Measurements from ENCODE around the gene NTSR1. TPM values are rescaled to one million over a fixed set of nuclear protein-coding genes. Genes with fewer than 3 reads are reported as not detected.

The NTSR1 gene
- total RNA-seq, 1 experiment from 2014 or later, result 44.1 TPM

DNA sequence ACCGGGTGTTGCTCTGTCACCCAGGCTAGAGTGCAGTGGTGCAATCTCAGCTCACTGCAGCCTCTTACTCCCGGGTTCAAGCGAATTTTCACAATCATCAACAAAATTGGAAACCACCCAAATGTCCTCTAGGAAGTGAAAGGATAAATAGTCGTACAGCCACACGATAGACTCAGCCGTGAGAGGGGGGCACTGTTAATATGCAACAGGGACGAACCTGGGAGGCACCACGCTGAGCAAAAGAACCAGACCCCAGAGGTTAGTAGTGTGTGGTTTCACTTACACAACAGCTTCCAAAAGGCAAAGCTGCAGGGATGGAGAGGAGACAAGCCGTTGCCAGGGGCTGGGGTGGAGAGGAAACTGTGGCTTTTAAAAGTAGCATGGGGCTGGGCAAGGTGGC lies 30.1 kb upstream of the NTSR1 start:
- in situ Hi-C loops (cut with HindIII; ENCODE audit: low pct_unique_long_range_greater_than_20kb, low sequenced_read_pairs), result no loop called here
- H3K9me3 ChIP-seq (ENCODE audit: control insufficient read depth, insufficient read depth, low read depth, low read length), result peaks cover 9% of the 10 kb centered on the region; the same call in 1 of the 2 replicates

DNA sequence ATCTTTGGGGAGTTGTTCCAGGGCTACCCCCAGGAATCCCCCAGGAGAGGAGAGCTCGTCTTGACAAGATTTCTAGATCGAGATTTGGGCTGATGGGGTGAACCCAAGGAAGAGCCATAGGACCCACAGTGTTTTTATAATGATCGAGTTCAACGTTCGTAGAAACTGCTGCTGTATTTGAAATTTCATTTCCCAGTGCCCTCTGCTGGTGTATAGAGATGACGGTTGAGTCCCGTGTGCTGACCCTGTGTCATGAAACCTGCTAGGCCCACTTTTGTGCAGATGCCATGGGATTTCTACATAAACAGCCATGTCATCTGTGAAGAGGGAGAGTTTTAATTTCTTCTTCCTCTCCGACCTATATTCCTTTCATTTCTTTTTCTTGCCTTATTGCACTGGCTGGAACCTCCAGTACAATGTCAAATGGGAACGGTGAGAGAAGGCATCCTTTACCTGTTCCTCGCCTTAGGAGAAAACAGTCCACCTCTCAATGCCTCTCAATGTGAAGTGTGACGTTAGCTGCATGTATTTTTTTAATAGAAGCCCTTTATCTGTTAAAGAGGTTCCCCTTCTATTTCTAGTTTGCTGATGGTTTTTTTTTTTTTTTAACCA lies 28.6 kb upstream of the NTSR1 start:
- DNase-seq (ENCODE audit: low read depth, low spot score) (no peak), ATAC-seq (no peak)
- Histone ChIP-seq H3K36me3 (ENCODE audit: control insufficient read depth, insufficient read depth, low read length) (no peaks in the 10 kb centered on the region), H3K27ac (ENCODE audit: low read length) (no peak overlapping the region), H3K4me1 (ENCODE audit: control insufficient read depth, insufficient read depth, low read length) (peaks cover 12% of the 10 kb centered on the region), H3K27me3 (ENCODE audit: control insufficient read depth, insufficient read depth, low read length) (no peaks in the 10 kb centered on the region), H3K9me3 (ENCODE audit: control insufficient read depth, insufficient read depth, low read depth, low read length) (peaks cover 9% of the 10 kb centered on the region; the same call in 1 of the 2 replicates), H3K4me3 (ENCODE audit: low read depth in 2 of 2, low read length in 2 of 2) (no peak overlapping the region)
- ChIA-PET POLR2A (no interaction called here), CTCF (no interaction called here)
- BruUV-seq (replicated peaks), result no TSS peak
- intact Hi-C loops (cut with micrococcal nuclease; ENCODE audit: unreplicated experiment), result no loop called here
- TF ChIP-seq TCF7L2 (IDR thresholded peaks at IDR 0.05; ENCODE audit: low read depth, low read length), result no peak
- TF ChIP-seq SIN3A (IDR thresholded peaks at IDR 0.05; ENCODE audit: borderline replicate concordance, insufficient read depth, low read depth, low read length), result no peak
- TF ChIP-seq, protein P1, sequence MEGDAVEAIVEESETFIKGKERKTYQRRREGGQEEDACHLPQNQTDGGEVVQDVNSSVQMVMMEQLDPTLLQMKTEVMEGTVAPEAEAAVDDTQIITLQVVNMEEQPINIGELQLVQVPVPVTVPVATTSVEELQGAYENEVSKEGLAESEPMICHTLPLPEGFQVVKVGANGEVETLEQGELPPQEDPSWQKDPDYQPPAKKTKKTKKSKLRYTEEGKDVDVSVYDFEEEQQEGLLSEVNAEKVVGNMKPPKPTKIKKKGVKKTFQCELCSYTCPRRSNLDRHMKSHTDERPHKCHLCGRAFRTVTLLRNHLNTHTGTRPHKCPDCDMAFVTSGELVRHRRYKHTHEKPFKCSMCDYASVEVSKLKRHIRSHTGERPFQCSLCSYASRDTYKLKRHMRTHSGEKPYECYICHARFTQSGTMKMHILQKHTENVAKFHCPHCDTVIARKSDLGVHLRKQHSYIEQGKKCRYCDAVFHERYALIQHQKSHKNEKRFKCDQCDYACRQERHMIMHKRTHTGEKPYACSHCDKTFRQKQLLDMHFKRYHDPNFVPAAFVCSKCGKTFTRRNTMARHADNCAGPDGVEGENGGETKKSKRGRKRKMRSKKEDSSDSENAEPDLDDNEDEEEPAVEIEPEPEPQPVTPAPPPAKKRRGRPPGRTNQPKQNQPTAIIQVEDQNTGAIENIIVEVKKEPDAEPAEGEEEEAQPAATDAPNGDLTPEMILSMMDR (IDR thresholded peaks at IDR 0.05), result no peak
- no peak for TF ChIP-seq POLR2AphosphoS5 (IDR thresholded peaks at IDR 0.05; ENCODE audit: low read depth, low read length)
- TF ChIP-seq, protein P2, sequence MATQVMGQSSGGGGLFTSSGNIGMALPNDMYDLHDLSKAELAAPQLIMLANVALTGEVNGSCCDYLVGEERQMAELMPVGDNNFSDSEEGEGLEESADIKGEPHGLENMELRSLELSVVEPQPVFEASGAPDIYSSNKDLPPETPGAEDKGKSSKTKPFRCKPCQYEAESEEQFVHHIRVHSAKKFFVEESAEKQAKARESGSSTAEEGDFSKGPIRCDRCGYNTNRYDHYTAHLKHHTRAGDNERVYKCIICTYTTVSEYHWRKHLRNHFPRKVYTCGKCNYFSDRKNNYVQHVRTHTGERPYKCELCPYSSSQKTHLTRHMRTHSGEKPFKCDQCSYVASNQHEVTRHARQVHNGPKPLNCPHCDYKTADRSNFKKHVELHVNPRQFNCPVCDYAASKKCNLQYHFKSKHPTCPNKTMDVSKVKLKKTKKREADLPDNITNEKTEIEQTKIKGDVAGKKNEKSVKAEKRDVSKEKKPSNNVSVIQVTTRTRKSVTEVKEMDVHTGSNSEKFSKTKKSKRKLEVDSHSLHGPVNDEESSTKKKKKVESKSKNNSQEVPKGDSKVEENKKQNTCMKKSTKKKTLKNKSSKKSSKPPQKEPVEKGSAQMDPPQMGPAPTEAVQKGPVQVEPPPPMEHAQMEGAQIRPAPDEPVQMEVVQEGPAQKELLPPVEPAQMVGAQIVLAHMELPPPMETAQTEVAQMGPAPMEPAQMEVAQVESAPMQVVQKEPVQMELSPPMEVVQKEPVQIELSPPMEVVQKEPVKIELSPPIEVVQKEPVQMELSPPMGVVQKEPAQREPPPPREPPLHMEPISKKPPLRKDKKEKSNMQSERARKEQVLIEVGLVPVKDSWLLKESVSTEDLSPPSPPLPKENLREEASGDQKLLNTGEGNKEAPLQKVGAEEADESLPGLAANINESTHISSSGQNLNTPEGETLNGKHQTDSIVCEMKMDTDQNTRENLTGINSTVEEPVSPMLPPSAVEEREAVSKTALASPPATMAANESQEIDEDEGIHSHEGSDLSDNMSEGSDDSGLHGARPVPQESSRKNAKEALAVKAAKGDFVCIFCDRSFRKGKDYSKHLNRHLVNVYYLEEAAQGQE (IDR thresholded peaks at IDR 0.05; ENCODE audit: insufficient read depth in 1 of 2, low read depth in 2 of 2, low read length in 1 of 2), result no peak
- in situ Hi-C loops (cut with HindIII; ENCODE audit: low pct_unique_long_range_greater_than_20kb, low sequenced_read_pairs), result no loop called here

More for the DNA sequence above, 30.1 kb upstream of the NTSR1 start:
- intact Hi-C loops (cut with micrococcal nuclease; ENCODE audit: unreplicated experiment), result no loop called here
- Histone ChIP-seq H3K4me1 (ENCODE audit: control insufficient read depth, insufficient read depth, low read length) (peaks cover 17% of the 10 kb centered on the region), H3K36me3 (ENCODE audit: control insufficient read depth, insufficient read depth, low read length) (no peaks in the 10 kb centered on the region), H3K27me3 (ENCODE audit: control insufficient read depth, insufficient read depth, low read length) (no peaks in the 10 kb centered on the region), H3K4me3 (ENCODE audit: low read depth in 2 of 2, low read length in 2 of 2) (no peak overlapping the region), H3K27ac (ENCODE audit: low read length) (no peak overlapping the region)
- TF ChIP-seq POLR2AphosphoS5 (IDR thresholded peaks at IDR 0.05; ENCODE audit: low read depth, low read length), result no peak
- TF ChIP-seq, protein P1 (IDR thresholded peaks at IDR 0.05), result no peak
- ATAC-seq, result no peak
- ChIA-PET CTCF (interaction anchor here (0.7 kb wide), 2 partner anchors 129 to 137 kb away, joined by 3 to 4 read pairs; no protein-coding TSS in a partner anchor), POLR2A (interaction anchor here (0.7 kb wide), 1 partner anchor 56 kb away, joined by 7 read pairs; no protein-coding TSS in a partner anchor)
- DNase-seq (ENCODE audit: low read depth, low spot score), result no peak
- no TSS peak for BruUV-seq (replicated peaks)

Measured in Panc1 (cell line).